DLD1 (cell line): ENCODE results near the gene MAML2.

Experiments
- in situ Hi-C: cut with HindIII; loops from 2 replicates; pipeline ENCODE4 v1.10.0; 2017; ENCODE audit warnings: low sequenced_read_pairs

The MAML2 gene

GRCh38 chr11:96218901-96219300 is 124.1 kb downstream of the MAML2 start:
- in situ Hi-C loops, result no loop called here

GRCh38 chr11:96218006-96218405 is 125.0 kb downstream of the MAML2 start:
- in situ Hi-C loops, result no loop called here

- in situ Hi-C loops, result no loop called here
These were observed 125.8 kb downstream of the MAML2 start for GRCh38 chr11:96217206-96217605.

GRCh38 chr11:96215826-96216225 is 127.2 kb downstream of the MAML2 start:
- in situ Hi-C loops, result no loop called here

- in situ Hi-C loops, result no loop called here
These were observed 127.7 kb downstream of the MAML2 start for GRCh38 chr11:96215110-96215782.

GRCh38 chr11:96214777-96215109 is 128.3 kb downstream of the MAML2 start:
- in situ Hi-C loops, result no loop called here

GRCh38 chr11:96213500-96213899 is 129.5 kb downstream of the MAML2 start:
- in situ Hi-C loops, result no loop called here

- in situ Hi-C loops, result no loop called here
These were observed 131.6 kb downstream of the MAML2 start for GRCh38 chr11:96211436-96211835.

- in situ Hi-C loops, result no loop called here
These were observed 135.2 kb downstream of the MAML2 start for GRCh38 chr11:96207459-96208449.

GRCh38 chr11:96206955-96207354 is 136.0 kb downstream of the MAML2 start:
- in situ Hi-C loops, result no loop called here

- in situ Hi-C loops, result no loop called here
These were observed 137.6 kb downstream of the MAML2 start for GRCh38 chr11:96205460-96205809.

GRCh38 chr11:96204721-96205459 is 138.1 kb downstream of the MAML2 start:
- in situ Hi-C loops, result no loop called here

- in situ Hi-C loops, result no loop called here
These were observed 138.7 kb downstream of the MAML2 start for GRCh38 chr11:96204366-96204659.

- in situ Hi-C loops, result no loop called here
These were observed 139.2 kb downstream of the MAML2 start for GRCh38 chr11:96203567-96204365.

- in situ Hi-C loops, result no loop called here
These were observed 142.8 kb downstream of the MAML2 start for GRCh38 chr11:96200243-96200642.

GRCh38 chr11:96199563-96200025 is 143.4 kb downstream of the MAML2 start:
- in situ Hi-C loops, result no loop called here

GRCh38 chr11:96197801-96198701 is 144.9 kb downstream of the MAML2 start:
- in situ Hi-C loops, result no loop called here

GRCh38 chr11:96197103-96197502 is 145.9 kb downstream of the MAML2 start:
- in situ Hi-C loops, result no loop called here

GRCh38 chr11:96196181-96196662 is 146.8 kb downstream of the MAML2 start:
- in situ Hi-C loops, result no loop called here

GRCh38 chr11:96195671-96196070 is 147.3 kb downstream of the MAML2 start:
- in situ Hi-C loops, result no loop called here
